HG03097 (cell line): ENCODE data around the gene OR4A15.

Experiments used
- ATAC-seq: cut with Tn5 transposase; IDR thresholded peaks from one replicate; pipeline ENCODE4 v1.9.1; 2021; ENCODE audit not compliant: unreplicated experiment, low FRiP score

OR4A15 gene

DNA sequence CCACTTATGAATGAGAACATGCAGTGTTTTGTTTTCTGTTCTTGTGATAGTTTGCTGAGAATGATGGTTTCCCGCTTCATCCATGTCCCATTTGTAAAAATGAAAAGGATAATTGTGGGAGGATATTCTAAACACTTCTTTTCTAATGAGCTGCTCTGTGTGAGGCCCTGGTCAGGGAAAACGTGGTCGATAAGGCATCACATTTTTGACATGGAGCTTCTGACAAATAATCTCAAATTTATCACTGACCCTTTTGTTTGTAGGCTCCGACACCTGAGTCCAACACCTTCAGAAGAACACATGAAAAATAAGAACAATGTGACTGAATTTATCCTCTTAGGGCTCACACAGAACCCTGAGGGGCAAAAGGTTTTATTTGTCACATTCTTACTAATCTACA lies at the start of gene OR4A15:
Gene OR4A15, plus strand, starts transcription at position 301 of the 400 bp plus-strand sequence. Its CDS starts 0 bp downstream, at position 301.
- no peak for ATAC-seq

GRCh38 chr11:55324500-55324899 lies 43.3 kb upstream of the OR4A15 start:
- ATAC-seq, result no peak

GRCh38 chr11:55342901-55343300 lies 24.9 kb upstream of the OR4A15 start, which contains the start of gene OR4A16:
Gene OR4A16 (plus strand): TSS chr11:55343201. CDS start chr11:55343201, 0 bp downstream.
- no peak for ATAC-seq

GRCh38 chr11:55345306-55345705 lies 22.5 kb upstream of the OR4A15 start:
- ATAC-seq, result no peak

DNA sequence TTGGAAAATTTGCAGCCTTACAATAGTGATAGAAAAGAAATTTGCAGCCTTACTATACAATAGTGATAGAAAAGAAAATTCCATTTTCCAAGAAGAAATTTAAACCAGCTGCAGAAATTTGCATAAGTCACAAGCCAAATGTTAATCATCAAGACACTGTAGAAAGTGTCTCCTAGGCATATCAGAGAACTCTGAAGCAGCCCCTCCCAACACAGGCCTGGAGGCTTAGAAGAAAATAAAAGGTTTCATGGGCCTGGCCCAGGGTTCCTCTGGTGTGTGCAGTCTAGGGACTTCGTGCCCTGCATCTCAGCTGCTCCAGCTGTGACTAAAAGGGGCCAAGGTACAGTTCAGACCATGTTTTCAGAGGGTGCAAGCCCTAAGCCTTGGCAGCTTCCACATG lies 18.7 kb upstream of the OR4A15 start:
- ATAC-seq, result no peak

GRCh38 chr11:55357560-55358184 lies 10.1 kb upstream of the OR4A15 start:
- no peak for ATAC-seq

DNA sequence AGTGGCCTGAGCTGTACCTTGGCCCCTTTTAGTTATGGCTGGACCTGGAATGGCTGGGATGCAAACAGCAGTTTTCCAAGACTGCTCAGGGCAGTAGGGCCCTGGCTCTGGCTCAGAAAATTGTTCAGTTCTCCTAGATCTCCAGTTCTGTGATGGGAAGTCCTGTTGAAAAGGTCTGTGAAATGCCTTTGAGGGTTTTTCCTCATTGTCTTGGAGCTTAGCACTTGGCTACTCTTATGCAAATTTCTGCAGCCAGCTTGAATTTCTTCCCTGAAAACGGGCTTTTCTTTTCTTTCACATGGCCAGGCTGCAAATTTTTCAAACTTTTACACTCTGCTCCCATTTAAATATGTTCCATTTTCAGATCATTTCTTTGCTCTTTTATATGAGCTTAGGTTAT lies 33.2 kb downstream of the OR4A15 start:
- ATAC-seq, result no peak
